ENCODE measurements around the gene SORCS3.

Gene SORCS3

DNA sequence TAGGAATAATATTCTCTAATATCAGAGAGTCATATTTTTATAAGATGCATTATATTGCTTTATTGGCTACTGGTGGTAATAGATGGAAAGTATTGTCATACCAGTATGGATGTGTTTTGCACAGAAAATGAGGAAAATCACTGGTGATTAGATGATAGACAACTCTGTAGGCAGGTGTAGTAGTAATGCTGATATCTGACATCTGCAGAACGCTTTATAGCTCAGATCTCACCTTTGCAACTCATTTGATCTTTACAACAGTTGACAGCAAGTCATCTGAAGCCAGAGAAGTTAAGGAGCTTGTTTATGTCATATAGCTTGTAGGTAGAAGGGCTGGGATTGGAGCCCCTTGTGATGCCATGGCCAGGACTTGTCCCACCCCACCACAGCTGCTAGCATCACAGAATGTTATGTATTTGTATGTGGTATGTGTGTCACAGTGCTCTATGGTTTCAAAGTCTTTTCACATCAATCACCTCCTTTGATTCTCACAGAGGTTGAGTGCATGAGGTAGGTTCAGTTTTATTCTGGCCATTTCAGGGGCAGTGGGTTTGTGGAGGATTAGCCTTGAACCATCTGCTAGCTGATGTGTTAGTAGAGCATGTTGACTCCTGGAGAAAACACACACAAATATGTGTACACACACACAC is 140.0 kb downstream of the SORCS3 start:
- no peak for DNase-seq

DNA sequence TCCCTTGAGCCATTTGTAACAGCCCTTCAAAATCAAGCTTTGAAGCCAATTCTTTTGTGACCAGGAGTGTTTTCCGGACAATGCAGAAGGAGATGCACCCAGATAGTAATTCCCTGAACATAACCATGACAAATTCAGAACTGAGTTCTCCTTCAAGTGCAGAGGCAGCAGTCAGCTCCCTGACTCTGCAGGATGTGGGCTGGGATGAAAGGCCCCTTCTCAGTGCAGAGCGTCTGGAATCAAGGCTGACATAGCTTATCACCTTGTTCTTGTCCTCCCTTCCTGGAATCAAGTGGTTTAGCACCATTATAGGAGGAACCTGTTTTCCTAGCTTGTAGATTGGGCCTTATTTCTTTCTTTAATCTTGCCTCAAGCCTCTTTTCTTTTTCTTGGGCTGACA is 143.4 kb downstream of the SORCS3 start:
- no peak for DNase-seq

DNA sequence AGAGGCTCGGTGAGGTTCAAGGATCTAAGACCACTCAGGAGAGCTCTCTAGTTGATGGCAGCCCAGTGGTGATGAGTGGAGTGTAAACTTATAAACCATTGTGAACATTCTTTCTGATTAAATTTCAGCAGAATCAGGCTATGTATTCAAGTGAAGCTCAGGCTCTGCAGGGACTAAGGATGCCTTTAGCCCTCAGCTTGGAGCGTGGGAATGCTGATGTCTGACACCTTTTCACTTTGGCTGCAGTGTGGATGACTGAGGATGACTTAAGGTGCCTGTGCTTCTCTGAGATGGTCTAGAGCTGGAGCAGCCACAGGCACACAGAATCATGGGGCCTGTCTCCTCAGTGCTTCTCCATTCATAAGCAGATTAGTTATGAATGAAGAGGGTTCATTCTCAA is 150.4 kb downstream of the SORCS3 start:
- no peak for DNase-seq

DNA sequence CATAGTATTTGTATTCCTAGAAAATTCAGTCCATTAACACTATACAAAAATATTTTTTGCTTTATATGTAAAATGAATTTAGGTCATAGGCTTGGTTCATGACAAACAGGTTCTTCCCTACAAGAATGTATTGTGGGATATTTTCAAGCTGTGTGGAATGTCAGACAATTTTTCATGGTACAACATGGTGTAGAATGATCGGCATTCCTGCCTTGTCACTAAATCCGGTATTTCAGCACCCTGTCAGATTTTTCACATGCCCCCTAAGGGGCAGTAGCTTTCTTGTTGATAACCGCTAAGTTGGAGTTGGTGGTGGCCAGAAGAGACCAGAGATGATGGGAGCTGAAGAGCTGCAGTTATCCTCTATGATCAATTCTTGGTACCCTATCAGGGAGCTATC is 154.3 kb downstream of the SORCS3 start:
- DNase-seq, result no peak

DNA sequence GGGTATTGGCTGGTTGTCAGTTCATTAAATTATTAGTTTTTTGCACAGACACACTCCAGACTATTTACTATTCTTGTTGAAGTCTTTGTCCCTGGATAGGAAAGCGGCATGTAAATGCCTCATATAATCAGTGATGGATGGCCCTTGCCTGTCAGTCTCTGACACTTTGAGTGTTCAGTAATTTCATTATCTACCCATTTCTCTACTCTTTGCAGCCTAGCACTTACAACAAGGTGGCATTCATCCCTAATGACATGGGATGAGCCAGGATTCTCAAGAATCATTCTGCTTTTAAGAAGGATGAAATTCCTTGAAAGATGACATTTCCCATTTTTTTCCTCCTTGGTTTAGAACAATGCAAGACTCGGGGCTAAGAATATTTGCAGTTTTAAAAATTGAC is 155.7 kb downstream of the SORCS3 start:
- DNase-seq, result no peak

DNA sequence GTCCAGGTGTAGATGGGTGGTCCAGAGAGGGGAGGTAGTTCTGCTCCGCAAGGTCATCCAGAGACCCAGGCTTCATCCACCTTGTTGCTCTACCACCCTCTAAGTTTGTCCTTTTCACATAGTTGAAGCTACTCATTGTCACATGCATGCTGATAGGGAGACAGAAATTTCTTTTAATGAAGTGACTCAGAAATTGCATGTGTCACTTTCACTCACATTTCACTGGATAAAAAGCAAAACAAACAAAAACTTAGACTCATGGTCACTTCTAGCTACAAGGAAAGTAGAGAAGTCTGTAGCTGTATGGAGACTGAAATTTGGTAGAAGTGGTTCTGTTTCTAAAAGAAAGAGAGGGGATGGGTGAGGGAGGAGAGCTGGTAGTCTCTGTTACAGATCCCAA is 161.9 kb downstream of the SORCS3 start:
- no peak for DNase-seq

DNA sequence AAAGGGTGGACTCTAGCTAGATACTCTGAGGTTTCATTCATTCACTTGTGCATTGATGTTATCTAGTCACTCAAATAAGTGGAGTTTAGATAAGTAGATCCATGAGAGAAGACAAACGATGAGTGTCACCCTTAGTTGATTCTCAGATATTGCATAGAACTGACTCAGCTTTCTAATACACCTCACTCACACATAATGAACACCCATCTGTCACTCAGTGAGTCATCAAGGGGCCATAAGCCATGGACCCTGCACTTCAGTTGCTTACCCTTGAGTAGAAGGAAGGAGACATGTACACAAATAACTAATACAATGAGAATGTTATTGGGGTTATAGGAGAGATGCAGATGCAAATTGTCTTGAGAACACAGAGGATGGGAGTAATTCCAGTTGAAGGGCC is 163.8 kb downstream of the SORCS3 start:
- DNase-seq, result no peak

DNA sequence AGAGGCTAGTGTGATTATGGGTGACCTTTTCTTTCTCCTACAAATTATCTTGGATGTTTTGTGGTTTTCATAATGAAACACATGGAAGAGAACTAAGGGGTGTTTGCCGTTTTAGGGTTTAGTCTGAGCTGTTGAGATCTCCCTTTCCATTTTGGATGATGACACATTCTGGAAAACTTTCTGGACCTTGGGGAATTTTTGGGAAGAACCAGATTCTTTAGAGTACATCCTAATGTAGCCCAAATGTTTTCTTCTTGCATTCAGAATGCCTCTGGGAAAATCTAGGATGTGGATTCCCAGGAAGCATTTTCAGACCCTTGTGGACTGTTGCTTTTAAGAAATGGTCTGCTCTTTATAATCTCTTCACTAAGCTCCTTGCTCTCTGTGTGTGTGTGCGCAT is 165.7 kb downstream of the SORCS3 start:
- DNase-seq, result no peak

DNA sequence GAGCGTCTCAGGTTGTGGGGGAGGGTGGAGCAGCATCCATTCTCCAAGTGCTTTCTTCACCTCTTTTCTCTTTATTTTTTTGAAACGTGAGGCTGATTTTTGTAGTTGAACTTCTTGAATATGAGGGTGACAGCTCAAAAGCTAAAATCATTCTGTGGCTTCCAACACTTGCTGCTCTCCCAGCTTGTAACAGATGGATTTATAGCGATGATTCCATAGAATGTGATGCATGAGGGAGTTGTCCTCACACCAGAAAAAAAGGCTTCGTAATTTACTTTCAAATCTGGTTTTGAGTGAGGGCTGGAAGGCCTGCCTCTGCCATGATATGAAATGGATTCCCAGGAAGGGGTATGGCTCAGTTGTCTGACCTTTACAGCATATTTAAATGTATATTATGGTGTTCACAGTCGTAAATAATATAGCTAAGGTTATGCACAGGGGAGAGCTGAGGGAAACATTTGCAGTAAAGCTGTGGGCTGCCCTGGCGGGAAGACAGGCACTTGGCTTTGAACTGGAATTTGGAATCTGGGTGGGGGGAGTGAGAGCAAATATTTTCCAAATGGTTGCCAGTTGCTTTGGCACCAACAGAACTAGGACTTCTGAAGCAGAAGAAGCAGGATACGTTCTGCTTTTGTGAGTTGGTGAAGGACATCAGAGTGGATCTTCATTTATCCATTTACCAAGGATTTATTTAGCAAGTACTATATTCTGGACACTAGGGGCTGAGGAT is 166.7 kb downstream of the SORCS3 start:
- no peak for DNase-seq

DNA sequence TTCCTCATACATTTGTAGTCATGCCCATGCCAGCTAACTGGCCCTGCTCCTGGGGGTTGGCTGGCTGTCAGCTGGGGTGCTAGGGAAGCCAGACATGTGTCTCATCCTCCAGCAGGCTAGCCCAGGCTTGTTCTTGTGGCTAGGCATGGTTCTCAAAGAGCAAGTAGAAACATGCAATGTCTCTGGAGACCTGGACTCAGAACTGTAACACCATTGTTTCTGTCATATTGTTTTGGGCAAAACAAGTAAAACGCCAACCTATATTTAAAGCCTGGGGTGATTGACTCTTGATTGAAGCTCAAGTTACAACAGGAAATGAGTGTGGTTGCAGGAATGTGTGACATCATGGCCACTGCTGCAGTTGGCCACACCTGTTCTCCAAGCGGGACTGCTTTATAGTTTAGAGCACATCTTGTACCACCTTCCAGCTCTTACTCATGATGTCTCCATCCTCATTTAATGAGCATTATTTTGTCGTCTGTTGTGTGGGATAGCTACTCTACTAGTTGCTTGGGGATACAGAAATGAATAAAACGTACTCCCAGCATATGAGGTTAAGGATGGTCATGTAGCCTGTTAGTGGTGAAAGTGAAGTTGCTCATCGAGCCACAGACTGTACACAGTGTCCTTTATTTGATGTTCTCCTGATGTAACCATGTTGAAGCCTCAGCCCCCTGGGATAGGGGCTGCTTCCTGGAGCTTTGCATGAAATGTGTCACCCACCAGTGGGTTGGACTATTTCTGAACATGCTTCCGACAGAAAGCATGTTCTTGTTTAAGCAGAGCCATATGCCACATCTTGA is 168.4 kb downstream of the SORCS3 start:
- no peak for DNase-seq

DNA sequence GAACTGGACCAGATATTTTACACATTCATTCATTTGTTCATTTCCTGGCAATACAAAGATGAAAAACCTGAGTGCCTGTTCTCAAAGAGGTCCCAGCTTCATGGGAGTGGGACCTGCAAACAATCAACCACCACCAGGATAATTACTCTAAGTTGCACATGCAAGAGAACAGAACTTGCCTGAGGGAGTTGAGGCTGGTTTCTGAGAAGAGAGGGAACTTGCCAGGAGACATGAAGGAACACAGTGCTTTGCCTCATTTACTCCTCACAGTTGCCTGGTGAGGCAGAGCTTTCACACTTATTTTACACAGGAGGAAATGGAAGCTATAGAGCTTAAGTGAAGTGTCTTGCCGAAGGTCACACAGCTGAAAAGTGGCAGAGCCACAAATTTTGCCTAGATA is 170.1 kb downstream of the SORCS3 start:
- DNase-seq, result no peak

DNA sequence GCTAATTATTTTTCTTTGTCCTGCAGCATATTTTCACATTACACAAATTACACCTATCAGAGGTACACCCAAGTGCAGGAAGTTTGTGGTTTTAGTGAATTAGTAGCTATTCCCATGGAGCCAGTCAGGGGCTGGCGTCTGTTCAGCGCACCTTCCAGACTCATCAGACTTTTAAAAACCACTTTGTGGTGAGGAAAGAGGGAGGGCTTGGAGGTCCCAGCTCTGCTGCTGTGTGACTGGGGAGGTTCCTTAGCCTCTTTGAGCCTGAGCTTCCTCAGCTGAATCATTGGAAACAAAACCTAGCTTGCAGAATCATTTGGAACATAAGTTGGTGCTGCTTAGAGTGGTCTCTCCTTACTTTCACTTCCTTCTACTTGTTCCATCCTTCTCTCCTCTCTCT is 175.4 kb downstream of the SORCS3 start:
- DNase-seq, result no peak

DNA sequence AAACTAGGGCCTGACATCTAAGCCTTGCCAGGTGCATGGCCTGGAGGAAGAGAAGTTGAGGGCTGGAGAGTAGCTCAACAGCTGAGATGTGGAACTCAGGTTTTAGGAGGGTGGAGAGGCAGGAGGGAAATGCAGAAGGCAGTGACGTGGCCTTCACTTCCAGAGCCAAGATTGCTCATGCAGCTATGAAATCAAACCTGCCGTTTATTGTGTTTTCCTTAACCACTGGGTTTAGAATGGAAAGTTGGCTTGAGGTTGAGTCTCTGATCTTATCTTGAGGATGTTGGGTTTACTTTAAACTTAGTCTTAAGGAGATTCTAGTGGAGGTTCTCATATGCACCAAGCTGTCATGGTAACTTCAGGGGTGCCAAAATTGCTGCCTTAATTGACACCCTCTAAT is 178.6 kb downstream of the SORCS3 start:
- DNase-seq, result no peak

DNA sequence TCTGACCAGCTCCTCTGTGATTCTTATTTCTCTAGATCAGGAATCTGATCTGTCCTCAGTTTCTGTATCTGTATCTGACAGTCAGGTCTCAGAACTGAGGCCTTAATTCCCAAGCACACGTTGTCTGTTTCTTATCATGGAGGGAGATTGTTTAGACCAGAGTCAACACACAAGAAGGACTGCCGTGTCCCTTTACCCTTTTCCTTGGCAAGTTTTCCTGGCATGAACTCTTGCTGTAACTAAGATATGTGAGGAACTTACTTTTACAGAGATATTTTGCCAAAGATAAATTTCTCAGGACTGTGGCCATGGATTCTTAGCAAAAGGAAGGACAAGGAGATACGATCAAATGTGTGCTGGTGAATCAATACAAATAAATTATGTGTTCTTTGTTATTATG is 181.0 kb downstream of the SORCS3 start:
- DNase-seq, result no peak

DNA sequence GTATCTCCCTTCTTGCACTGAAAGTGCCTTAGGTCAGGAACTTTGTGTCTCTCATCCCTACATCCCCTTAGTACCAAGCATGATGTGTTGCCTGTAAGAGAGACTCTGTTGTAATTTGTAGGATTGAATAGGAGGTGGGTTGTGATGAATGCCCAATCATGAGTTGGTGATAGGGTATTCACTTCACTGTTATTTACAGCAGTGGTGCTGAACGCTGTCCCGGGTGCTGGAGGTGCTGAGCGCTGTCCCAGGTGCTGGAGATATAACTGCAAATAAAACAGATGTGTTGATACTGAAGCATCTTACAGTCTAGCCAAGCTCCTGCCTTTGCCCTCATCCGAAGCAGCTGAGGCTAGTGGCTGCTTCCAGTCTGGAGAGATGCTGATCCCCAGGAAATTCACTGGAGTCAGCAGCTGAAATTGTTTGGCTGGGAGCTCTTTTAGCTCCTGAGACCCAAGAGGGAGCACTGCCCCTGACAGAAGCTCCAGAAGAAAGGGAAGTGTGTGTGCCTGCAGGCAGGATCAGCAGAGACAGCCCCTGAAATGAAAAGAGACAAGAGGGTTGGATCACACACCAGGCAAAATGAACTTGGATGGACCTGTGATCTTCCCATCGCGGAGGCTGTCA is 183.4 kb downstream of the SORCS3 start:
- DNase-seq, result no peak

DNA sequence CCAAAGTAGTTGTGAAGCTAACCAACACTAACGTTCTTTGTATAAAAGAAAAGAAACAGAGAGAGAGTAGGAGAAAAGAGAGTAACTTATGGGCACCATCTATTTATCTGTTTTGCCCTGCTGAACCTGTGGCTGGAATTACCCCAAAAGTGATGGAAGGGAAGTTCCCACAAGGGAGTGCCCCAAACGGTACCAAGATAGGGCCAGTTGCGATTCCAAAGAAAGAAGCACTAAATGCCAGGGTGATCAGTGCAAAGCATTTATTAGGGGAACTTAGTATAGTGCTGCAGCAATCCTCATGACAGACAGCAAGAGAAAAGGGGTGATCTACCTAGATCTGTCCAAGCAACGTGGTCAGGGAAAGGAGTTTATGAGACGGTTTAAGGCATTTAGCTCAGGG is 190.2 kb downstream of the SORCS3 start:
- no peak for DNase-seq

DNA sequence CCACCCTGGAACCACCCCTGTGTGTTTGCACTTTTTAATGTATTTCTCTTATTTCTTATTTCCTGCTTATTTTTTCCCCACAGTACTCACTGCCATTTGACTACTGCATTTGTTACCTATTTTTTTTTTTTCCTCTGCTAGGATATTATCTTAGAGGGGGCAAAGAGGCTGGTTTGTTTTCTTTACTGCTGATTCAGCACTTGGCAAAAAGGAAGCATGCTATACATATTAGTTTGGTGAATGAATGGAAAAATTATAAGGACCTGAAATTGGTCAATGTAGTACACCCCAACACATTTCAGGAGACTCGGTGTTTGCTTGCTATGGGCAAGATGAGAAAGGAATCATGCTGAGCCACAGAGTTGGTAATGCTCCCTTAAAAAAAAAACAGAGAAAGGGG is 193.5 kb downstream of the SORCS3 start:
- no peak for DNase-seq

DNA sequence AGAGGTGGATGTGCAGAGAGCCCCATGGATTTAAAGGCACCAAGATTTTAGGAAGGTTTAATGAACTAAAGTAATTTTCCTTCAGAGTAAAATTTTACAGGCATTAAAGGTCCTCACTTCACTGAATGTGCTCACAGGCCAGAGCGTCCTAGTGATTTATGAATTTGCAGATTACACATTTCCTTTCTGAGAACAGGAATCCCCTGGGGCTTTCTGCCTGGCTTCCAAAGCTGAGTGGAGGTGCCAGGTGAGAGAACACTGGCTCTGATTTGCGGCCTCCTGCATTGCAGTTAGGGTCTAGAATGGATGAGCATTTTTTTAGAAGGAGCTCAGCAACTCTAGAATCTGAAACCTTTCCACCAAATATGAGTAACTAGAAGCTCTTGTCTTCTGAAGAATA is 194.3 kb downstream of the SORCS3 start:
- DNase-seq, result no peak

DNA sequence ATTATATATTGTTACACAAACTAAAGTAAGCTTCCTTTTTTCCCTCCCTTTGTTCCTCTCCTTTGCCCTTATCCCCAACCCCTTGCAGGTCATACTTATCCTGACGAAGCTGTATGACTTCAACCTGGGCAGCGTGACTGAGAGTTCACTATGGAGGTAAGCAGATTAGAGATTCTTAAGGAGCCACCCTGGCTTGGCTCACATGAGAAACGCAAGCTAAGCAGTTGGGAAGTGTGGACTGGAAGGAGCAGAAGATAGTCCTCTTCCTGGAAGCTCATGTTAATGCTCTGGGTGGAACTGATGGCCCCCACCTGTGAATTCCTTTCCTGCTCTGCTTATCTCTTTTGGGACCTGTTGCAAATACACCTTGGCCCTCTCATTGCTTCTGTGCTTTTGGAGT is 201.6 kb downstream of the SORCS3 start:
- no peak for DNase-seq

DNA sequence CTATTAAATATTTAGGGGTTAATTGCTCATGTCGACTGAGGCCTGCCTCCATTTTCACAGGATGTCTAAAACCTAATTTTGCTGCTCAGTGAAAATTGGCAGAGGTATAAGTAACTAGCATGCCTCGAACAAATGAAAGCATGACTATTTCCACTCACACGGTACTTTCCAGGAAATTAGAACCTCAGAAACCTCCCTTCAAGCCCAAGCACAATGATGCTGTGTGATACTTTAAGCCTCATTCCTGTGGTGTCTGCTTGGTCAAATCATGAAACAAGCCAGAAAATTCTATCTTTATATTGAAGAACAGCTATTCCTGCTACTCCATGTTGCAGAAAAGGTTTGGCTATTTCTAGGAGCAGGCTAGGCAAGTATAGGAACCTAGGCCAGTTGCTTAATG is 203.0 kb downstream of the SORCS3 start:
- no peak for DNase-seq

DNA sequence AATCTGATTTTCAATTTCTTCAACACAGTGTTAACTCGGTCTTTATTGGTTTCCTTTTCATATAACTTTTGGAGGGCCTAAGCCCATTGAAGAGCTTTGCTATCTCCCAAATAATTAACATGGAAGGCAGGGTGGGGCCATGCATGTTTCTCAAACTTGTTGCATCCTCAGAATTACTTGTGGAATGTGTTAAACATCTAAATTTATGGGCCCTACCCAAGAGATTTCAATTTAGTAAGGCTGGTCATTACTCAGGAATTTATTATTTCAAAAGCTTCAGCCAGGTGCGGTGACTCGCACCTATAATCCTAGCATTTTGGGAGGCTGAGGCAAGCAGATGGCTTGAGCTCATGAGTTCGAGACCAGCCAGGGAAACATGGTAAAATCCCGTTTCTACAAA is 208.9 kb downstream of the SORCS3 start:
- no peak for DNase-seq

DNA sequence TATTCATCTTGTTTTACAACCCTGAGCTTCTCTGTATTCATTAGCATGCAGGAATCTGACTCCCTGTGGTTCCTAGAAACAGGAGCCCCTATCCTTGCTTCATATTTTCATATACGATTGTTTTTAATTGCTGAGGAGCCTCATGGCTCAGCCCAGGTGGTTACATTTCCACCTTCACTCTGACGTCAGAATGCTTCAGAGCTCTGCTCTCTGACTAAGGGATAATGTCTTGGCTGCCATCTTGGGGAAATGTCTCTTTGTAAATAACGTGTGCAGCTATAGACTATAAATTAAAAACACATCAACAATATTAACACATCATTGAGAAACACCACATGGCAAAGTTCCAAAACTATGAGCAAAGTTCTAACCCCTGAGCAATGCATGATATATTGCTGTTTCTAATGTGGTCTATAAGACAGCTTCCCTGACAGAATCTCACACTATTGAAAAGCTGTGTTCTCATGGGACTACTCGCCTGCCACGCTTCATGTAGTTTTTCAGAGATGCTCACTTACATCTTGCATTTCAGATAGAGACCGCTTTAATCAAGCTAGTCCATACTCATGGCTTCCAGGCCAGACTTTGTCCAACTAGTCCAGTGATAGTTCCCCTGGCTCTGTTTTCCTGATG is 227.0 kb downstream of the SORCS3 start:
- no peak for DNase-seq

DNA sequence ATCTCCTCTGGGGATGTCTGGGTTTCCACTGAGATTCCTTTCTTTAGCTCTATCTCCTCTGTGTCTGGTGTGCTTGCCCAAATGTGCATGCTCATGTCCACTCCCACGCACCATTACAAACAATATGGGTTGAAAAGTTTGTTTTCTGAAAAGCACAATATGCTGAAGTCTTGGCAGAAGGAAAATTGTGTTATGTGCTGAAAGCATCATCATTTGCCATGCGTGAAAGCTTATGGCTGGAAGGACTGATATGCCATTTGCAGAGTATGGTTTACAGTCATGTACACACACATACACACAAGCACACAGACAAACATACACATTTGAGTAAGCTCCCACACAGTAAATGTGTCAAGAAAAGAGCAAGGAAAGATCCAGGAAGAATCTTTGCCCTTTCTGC is 231.6 kb downstream of the SORCS3 start:
- no peak for DNase-seq
